Body of pancreas (tissue), 4 donors: ENCODE measurements around the gene CACNG3.

Experiments
- POLR2A ChIP-seq, 3 donors: fragments of 450-650 bp; IDR thresholded peaks; one replicate each; pipeline ENCODE4 v1.6.1; 2016; ENCODE audit warnings: antibody characterized with exemption in 3 of 3, mild to moderate bottlenecking in 2 of 3
- TF ChIP-seq, protein P1 (sequence below), 7 experiments: fragments of 450-650 bp in 4 of 7; fragments of 200-600 bp in 3 of 7; sonication (generic) in 3 of 7; IDR thresholded peaks; one replicate each; pipeline ENCODE4 v1.5.1; 2016 to 2019; ENCODE audit warnings: antibody characterized with exemption in 7 of 7

DNA sequence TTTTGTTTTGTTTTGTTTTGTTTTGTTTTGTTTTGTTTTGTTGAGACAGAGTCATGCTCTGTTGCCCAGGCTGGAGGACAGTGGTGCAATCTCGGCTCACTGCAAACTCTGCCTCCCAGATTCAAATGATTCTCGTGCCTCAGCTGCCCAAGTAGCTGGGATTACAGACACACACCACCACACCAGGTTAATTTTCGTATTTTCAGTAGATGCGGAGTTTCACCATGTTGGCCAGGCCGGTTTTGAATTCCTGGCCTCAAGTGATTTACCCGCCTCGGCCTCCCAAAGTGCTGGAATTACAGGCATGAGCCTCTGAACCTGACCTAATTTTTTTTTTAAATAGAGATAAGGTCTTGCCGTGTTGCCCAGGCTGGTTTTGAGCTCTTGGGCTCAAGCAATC lies 46.5 kb downstream of the CACNG3 start:
- no peak for TF ChIP-seq POLR2A (IDR thresholded peaks at IDR 0.05)
- TF ChIP-seq, protein P1, sequence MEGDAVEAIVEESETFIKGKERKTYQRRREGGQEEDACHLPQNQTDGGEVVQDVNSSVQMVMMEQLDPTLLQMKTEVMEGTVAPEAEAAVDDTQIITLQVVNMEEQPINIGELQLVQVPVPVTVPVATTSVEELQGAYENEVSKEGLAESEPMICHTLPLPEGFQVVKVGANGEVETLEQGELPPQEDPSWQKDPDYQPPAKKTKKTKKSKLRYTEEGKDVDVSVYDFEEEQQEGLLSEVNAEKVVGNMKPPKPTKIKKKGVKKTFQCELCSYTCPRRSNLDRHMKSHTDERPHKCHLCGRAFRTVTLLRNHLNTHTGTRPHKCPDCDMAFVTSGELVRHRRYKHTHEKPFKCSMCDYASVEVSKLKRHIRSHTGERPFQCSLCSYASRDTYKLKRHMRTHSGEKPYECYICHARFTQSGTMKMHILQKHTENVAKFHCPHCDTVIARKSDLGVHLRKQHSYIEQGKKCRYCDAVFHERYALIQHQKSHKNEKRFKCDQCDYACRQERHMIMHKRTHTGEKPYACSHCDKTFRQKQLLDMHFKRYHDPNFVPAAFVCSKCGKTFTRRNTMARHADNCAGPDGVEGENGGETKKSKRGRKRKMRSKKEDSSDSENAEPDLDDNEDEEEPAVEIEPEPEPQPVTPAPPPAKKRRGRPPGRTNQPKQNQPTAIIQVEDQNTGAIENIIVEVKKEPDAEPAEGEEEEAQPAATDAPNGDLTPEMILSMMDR (IDR thresholded peaks at IDR 0.05) = no peak
